ENCODE measurements around the gene TMEM8B. TPM values are rescaled to one million over a fixed set of nuclear protein-coding genes. Genes with fewer than 3 reads are reported as not detected.
"Not testable (repeated sequence)": the region's sequence is repeated elsewhere in the genome, so short reads cannot be mapped to it uniquely, and the experiment has no call there.

Gene TMEM8B
- total and polyA plus RNA-seq, 2 donors from 2014 or later: 17.6 to 18.3 TPM

DNA sequence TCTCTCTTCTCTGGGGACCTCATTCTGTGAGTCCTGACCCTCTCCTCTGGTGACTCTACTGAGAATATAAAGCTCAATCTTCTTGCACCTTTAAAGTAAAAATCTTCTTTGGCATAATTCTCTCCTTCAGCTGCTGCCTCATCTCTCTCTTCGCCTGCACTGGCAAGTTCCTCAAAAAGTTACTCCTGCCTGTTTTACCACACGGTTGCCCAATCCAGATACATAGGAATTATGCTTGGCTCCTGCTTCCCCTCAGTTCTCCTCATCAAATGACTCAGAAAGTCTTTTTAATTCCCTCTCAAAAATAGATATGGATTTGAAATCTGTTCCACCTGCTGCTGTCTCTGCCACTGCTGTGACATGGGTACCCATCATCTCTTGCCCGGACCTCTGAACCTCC is 62.6 kb downstream of the TMEM8B start:
- Histone ChIP-seq H3K9me3 (ENCODE audit: control insufficient read depth in 2 of 3, insufficient read depth in 1 of 3, low read length in 3 of 3) (no peaks in the 10 kb centered on the region), H3K27ac (ENCODE audit: low read depth in 2 of 2, low read length in 2 of 2) (no peak overlapping the region), H3K9ac (ENCODE audit: low read length in 3 of 3) (no peak overlapping the region), H3K36me3 (ENCODE audit: control insufficient read depth in 2 of 3, insufficient read depth in 3 of 3, low read length in 3 of 3) (no peaks in the 10 kb centered on the region), H3K4me1 (ENCODE audit: control insufficient read depth in 2 of 3, insufficient read depth in 2 of 3, low read depth in 1 of 3, low read length in 3 of 3) (no peaks in the 10 kb centered on the region), H3K4me3 (ENCODE audit: low read length in 3 of 3) (no peak overlapping the region), H3K27me3 (ENCODE audit: control insufficient read depth, insufficient read depth, low read length) (no peaks in the 10 kb centered on the region)
- TF ChIP-seq, protein P1, sequence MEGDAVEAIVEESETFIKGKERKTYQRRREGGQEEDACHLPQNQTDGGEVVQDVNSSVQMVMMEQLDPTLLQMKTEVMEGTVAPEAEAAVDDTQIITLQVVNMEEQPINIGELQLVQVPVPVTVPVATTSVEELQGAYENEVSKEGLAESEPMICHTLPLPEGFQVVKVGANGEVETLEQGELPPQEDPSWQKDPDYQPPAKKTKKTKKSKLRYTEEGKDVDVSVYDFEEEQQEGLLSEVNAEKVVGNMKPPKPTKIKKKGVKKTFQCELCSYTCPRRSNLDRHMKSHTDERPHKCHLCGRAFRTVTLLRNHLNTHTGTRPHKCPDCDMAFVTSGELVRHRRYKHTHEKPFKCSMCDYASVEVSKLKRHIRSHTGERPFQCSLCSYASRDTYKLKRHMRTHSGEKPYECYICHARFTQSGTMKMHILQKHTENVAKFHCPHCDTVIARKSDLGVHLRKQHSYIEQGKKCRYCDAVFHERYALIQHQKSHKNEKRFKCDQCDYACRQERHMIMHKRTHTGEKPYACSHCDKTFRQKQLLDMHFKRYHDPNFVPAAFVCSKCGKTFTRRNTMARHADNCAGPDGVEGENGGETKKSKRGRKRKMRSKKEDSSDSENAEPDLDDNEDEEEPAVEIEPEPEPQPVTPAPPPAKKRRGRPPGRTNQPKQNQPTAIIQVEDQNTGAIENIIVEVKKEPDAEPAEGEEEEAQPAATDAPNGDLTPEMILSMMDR (IDR thresholded peaks at IDR 0.05; ENCODE audit: borderline replicate concordance, extremely low read depth, insufficient read depth): no peak
- no peak for FAIRE-seq
- DNase-seq: no peak
- intact Hi-C loops (cut with DNase I): no loop called here

DNA sequence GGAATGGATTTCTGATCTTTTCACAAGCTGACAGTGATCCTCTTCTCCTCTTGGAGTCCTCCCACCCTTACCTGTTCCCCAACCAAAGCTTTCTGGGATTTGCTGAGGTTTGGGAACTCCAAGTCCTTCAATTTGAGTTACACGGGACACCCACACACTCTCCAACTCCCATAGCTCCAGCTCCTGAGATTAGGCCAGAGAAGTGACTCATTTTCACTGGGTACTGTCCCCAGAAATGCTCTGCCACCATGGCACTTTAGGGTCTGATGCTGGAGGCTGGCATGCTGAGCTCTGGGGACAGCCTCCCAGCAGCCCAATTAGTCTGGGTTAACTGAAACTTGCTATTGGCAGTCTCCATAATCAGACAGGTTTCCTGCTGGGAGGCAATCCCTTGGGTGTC is 63.0 kb downstream of the TMEM8B start:
- Histone ChIP-seq H3K27me3 (ENCODE audit: control insufficient read depth, insufficient read depth, low read length) (no peaks in the 10 kb centered on the region), H3K9ac (ENCODE audit: low read length in 3 of 3) (no peak overlapping the region), H3K27ac (ENCODE audit: low read depth in 2 of 2, low read length in 2 of 2) (no peak overlapping the region), H3K36me3 (ENCODE audit: control insufficient read depth in 2 of 3, insufficient read depth in 3 of 3, low read length in 3 of 3) (no peaks in the 10 kb centered on the region), H3K9me3 (ENCODE audit: control insufficient read depth in 2 of 3, insufficient read depth in 1 of 3, low read length in 3 of 3) (no peaks in the 10 kb centered on the region), H3K4me1 (ENCODE audit: control insufficient read depth in 2 of 3, insufficient read depth in 2 of 3, low read depth in 1 of 3, low read length in 3 of 3) (no peaks in the 10 kb centered on the region), H3K4me3 (ENCODE audit: low read length in 3 of 3) (no peak overlapping the region)
- DNase-seq: no peak
- TF ChIP-seq, protein P1 (IDR thresholded peaks at IDR 0.05; ENCODE audit: borderline replicate concordance, extremely low read depth, insufficient read depth): no peak
- no peak for FAIRE-seq
- intact Hi-C loops (cut with DNase I): no loop called here

DNA sequence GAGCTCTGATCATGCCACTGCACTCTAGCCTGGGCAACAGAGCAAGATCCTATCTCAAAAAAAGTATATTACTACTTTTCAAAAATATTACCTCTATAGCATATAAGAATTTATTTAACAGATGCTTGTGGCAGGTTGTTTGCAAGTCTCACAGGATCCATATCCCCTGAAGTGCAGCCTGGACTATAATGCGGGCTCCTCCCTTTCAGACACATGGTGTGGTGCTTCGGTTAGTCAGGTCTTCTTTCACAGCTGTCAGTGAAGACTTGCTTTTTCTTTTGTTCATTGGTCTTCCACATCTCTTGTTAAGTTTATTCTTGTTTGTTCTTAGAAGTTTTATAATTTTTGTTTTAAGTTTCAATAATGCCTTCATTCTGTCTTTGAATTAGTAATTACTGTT is 67.5 kb downstream of the TMEM8B start:
- intact Hi-C loops (cut with DNase I): no loop called here
- FAIRE-seq: no peak

DNA sequence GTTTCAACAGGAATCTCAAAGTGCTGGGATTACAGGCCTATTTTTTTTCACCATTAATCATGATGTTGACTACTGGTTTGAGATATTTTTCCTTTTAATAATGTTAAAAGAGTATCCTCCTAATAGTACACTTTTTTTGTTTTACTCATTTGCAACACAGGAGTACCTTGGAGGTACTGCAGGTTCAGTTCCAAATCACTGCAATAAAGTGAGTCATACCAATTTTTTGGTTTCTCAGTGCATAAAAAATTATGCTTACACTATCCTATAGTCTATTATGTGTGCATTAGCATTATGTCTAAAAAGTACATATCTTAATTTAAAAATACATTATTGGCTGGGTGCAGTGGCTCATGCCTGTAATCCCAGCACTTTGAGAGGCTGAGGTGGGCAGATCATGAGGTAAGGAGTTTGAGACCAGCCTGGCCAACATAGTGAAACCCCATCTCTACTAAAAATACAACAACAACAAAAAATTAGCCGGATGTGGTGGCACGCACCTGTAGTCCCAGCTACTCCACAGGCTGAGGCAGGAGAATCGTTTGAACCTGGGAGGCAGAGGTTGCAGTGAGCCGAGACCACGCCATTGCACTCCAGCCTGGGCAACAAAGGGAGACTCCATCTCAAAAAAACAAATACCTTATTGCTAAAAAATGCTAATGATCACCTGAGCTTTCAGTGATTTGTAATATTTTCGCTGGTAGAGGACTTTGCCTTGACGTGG is 68.5 kb downstream of the TMEM8B start:
- intact Hi-C loops (cut with DNase I); H3K27me3 ChIP-seq (ENCODE audit: control insufficient read depth, insufficient read depth, low read length); H3K36me3 ChIP-seq (ENCODE audit: control insufficient read depth in 2 of 3, insufficient read depth in 3 of 3, low read length in 3 of 3); H3K27ac ChIP-seq (ENCODE audit: low read depth in 2 of 2, low read length in 2 of 2); H3K9me3 ChIP-seq (ENCODE audit: control insufficient read depth in 2 of 3, insufficient read depth in 1 of 3, low read length in 3 of 3); DNase-seq; H3K4me1 ChIP-seq (ENCODE audit: control insufficient read depth in 2 of 3, insufficient read depth in 2 of 3, low read depth in 1 of 3, low read length in 3 of 3); H3K9ac ChIP-seq (ENCODE audit: low read length in 3 of 3); H3K4me3 ChIP-seq (ENCODE audit: low read length in 3 of 3); FAIRE-seq: not testable (repeated sequence)

More for the DNA sequence above, 67.5 kb downstream of the TMEM8B start:
- no peak for DNase-seq
- Histone ChIP-seq H3K27me3 (ENCODE audit: control insufficient read depth, insufficient read depth, low read length) (no peaks in the 10 kb centered on the region), H3K27ac (ENCODE audit: low read depth in 2 of 2, low read length in 2 of 2) (no peak overlapping the region), H3K36me3 (ENCODE audit: control insufficient read depth in 2 of 3, insufficient read depth in 3 of 3, low read length in 3 of 3) (no peaks in the 10 kb centered on the region), H3K9ac (ENCODE audit: low read length in 3 of 3) (no peak overlapping the region), H3K9me3 (ENCODE audit: control insufficient read depth in 2 of 3, insufficient read depth in 1 of 3, low read length in 3 of 3) (no peaks in the 10 kb centered on the region), H3K4me3 (ENCODE audit: low read length in 3 of 3) (no peak overlapping the region), H3K4me1 (ENCODE audit: control insufficient read depth in 2 of 3, insufficient read depth in 2 of 3, low read depth in 1 of 3, low read length in 3 of 3) (no peaks in the 10 kb centered on the region)
- TF ChIP-seq, protein P1 (IDR thresholded peaks at IDR 0.05; ENCODE audit: borderline replicate concordance, extremely low read depth, insufficient read depth): no peak

Data from kidney (tissue), 14 donors.